Activated naive CD4-positive, alpha-beta T cell treated with anti-CD3 and anti-CD28 coated beads, Interleukin-2, amount 10 ng/mL, durations not matched to agents 7 days and 5 days (primary cell): ENCODE results near the gene C13orf46.

ENCODE experiments used
- CTCF ChIA-PET: fragments of 350-600 bp; sonication (Branson Sonifier 250); formaldehyde crosslinking; loops from one replicate; lab custom pipeline; 2021; ENCODE audit warnings: antibody characterized with exemption; lab: Charles Lee
- DNase-seq: peaks from one replicate; pipeline ENCODE4 v3.0.0-alpha.2; 2020
- H3K27ac Mint-ChIP-seq: one replicate; pipeline ENCODE4 v1.8.0; 2021; ENCODE audit warnings: mild to moderate bottlenecking, moderate library complexity, mixed read lengths
- H3K27me3 Mint-ChIP-seq: one replicate; pipeline ENCODE4 v1.8.0; 2021; ENCODE audit warnings: mild to moderate bottlenecking, mixed read lengths
- H3K36me3 Mint-ChIP-seq: one replicate; pipeline ENCODE4 v1.8.0; 2021; ENCODE audit warnings: mixed read lengths
- H3K4me1 Mint-ChIP-seq: one replicate; pipeline ENCODE4 v1.8.0; 2021; ENCODE audit warnings: mixed read lengths
- H3K4me3 Mint-ChIP-seq: one replicate; pipeline ENCODE4 v1.8.0; 2021; ENCODE audit warnings: mild to moderate bottlenecking, moderate library complexity, mixed read lengths
- H3K9me3 Mint-ChIP-seq: one replicate; pipeline ENCODE4 v1.8.0; 2021; ENCODE audit warnings: mixed read lengths

The C13orf46 gene

GRCh38 chr13:113965383-113965874 lies 8.4 kb downstream of the C13orf46 start:
- no peak for DNase-seq
- no peak overlapping the region for H3K27ac Mint-ChIP-seq
- peaks cover 25% of the 10 kb centered on the region for H3K36me3 Mint-ChIP-seq
- no peak overlapping the region for H3K4me3 Mint-ChIP-seq
- CTCF ChIA-PET: no interaction called here
- peaks cover 7% of the 10 kb centered on the region for H3K9me3 Mint-ChIP-seq
- no peaks in the 10 kb centered on the region for H3K27me3 Mint-ChIP-seq
- no peaks in the 10 kb centered on the region for H3K4me1 Mint-ChIP-seq

- DNase-seq: no peak
- CTCF ChIA-PET: no interaction called here
- no peak overlapping the region for H3K27ac Mint-ChIP-seq
Measured at GRCh38 chr13:113964251-113964995, 9.5 kb downstream of the C13orf46 start.

GRCh38 chr13:113963376-113963775 lies 10.5 kb downstream of the C13orf46 start:
- no peak for DNase-seq

More at GRCh38 chr13:113964251-113964995, 9.5 kb downstream of the C13orf46 start:
- H3K4me3 Mint-ChIP-seq: no peak overlapping the region
- peaks cover 14% of the 10 kb centered on the region for H3K9me3 Mint-ChIP-seq
- no peaks in the 10 kb centered on the region for H3K27me3 Mint-ChIP-seq
- H3K36me3 Mint-ChIP-seq: peaks cover 26% of the 10 kb centered on the region
- no peaks in the 10 kb centered on the region for H3K4me1 Mint-ChIP-seq

DNA sequence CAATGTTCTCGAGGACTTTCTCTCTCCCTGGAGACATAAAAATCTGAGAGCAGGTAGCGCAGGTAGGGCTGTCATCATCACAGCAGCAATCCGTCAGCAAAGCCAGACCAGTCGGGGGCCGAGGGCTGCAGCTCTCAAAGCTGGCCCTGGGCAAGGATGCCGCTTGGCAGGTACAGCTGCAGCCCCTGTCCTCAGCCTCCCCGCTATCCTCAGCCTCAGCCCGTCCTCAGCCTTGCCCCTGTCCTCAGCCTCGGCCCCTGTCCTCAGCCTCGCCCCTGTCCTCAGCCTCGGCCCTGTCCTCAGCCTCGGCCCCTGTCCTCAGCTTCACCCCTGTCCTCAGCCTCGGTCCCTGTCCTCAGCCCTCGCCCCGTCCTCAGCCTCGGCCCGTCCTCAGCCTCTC lies 10.9 kb downstream of the C13orf46 start:
- no peaks in the 10 kb centered on the region for H3K27me3 Mint-ChIP-seq
- no peak overlapping the region for H3K27ac Mint-ChIP-seq
- H3K4me3 Mint-ChIP-seq: no peak overlapping the region
- peaks cover 27% of the 10 kb centered on the region for H3K36me3 Mint-ChIP-seq
- CTCF ChIA-PET: no interaction called here
- no peaks in the 10 kb centered on the region for H3K4me1 Mint-ChIP-seq
- DNase-seq: no peak
- peaks cover 27% of the 10 kb centered on the region for H3K9me3 Mint-ChIP-seq

More at GRCh38 chr13:113963376-113963775, 10.5 kb downstream of the C13orf46 start:
- Mint-ChIP-seq H3K4me3 (no peak overlapping the region), H3K4me1 (no peaks in the 10 kb centered on the region), H3K9me3 (peaks cover 23% of the 10 kb centered on the region), H3K27me3 (no peaks in the 10 kb centered on the region), H3K27ac (no peak overlapping the region), H3K36me3 (peaks cover 25% of the 10 kb centered on the region)
- CTCF ChIA-PET: no interaction called here

DNA sequence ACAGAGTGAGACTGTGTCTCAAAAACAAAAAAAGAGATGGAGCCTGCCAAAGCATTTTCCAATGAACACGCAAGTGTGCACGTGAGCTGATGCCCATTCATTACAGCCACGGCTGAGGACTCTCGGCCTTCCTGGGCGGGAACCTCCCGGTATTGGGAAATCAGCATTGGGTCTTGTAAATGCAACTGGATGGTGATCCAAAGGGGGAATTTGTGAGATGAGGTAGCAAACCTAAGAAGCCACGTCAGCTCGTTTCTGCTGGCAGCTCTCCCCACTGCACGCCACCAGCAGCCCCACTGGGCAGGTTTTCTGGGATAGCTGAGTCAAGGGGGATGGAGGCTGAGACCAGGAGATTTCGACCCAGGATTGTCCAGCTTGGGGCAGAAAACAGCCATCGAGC lies 11.5 kb downstream of the C13orf46 start:
- peaks cover 33% of the 10 kb centered on the region for H3K36me3 Mint-ChIP-seq
- H3K27ac Mint-ChIP-seq: peak overlapping the region; percentile 8
- CTCF ChIA-PET: no interaction called here

GRCh38 chr13:113960276-113960948 lies 13.5 kb downstream of the C13orf46 start:
- H3K4me3 Mint-ChIP-seq: no peak overlapping the region
- H3K27me3 Mint-ChIP-seq: no peaks in the 10 kb centered on the region
- no peak overlapping the region for H3K27ac Mint-ChIP-seq
- no peak for DNase-seq
- H3K4me1 Mint-ChIP-seq: no peaks in the 10 kb centered on the region
- H3K9me3 Mint-ChIP-seq: peaks cover 39% of the 10 kb centered on the region
- peaks cover 50% of the 10 kb centered on the region for H3K36me3 Mint-ChIP-seq
- CTCF ChIA-PET: no interaction called here

More for the DNA sequence above, 11.5 kb downstream of the C13orf46 start:
- no peak for DNase-seq
- no peaks in the 10 kb centered on the region for H3K4me1 Mint-ChIP-seq
- peaks cover 33% of the 10 kb centered on the region for H3K9me3 Mint-ChIP-seq
- no peaks in the 10 kb centered on the region for H3K27me3 Mint-ChIP-seq
- no peak overlapping the region for H3K4me3 Mint-ChIP-seq

- Mint-ChIP-seq H3K36me3 (peaks cover 61% of the 10 kb centered on the region), H3K27me3 (no peaks in the 10 kb centered on the region), H3K4me1 (no peaks in the 10 kb centered on the region), H3K27ac (no peak overlapping the region), H3K9me3 (peaks cover 39% of the 10 kb centered on the region), H3K4me3 (no peak overlapping the region)
- no peak for DNase-seq
- CTCF ChIA-PET: no interaction called here
Measured at GRCh38 chr13:113959198-113959597, 14.7 kb downstream of the C13orf46 start.

DNA sequence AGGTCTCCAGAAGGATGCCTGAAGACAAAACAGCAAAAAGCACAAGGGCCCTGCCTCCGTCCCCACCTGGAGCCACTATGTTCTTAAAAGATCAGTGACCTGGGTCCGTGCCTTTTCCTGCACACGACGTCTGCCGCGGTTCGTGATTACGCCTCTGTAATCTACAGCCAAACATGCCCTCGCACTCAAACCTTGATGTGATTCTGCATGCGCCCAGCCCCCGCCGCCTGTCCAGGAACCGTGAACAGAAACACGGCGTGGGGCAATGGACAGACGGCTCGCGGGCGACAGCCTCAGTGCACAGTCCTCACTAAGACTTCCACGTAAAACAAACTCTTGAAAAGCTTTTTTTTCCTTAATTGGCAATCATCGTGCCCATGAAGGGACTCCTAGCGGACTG lies 15.5 kb downstream of the C13orf46 start:
- Mint-ChIP-seq H3K9me3 (peaks cover 39% of the 10 kb centered on the region), H3K36me3 (peaks cover 64% of the 10 kb centered on the region), H3K4me1 (no peaks in the 10 kb centered on the region), H3K27ac (no peak overlapping the region), H3K27me3 (no peaks in the 10 kb centered on the region), H3K4me3 (no peak overlapping the region)
- no peak for DNase-seq
- CTCF ChIA-PET: no interaction called here

DNA sequence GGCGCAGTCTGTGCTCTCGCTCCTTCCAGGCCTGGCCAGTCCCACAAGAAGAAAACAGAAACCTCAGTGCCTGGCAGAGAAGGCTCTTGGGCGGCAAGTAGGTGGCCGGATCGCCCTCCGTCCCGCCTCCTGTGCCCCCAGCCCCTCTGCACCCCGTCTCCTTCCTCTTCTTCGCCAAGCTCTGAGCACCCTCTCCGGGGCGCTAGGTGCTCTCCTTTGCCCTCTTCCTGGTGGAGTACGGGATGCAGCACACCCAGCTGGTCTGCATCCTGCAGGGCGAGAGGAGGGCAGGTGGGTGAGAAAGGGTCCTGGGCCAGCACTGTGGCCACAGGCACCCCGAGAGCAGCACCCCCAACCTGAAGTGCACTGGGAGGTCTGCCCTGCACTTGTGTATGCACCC lies 17.3 kb downstream of the C13orf46 start:
- peaks cover 58% of the 10 kb centered on the region for H3K36me3 Mint-ChIP-seq
- H3K4me1 Mint-ChIP-seq: peaks cover 3% of the 10 kb centered on the region
- H3K9me3 Mint-ChIP-seq: peaks cover 36% of the 10 kb centered on the region
- no peaks in the 10 kb centered on the region for H3K27me3 Mint-ChIP-seq
- CTCF ChIA-PET: no interaction called here
- H3K27ac Mint-ChIP-seq: no peak overlapping the region
- H3K4me3 Mint-ChIP-seq: no peak overlapping the region
- DNase-seq: no peak

DNA sequence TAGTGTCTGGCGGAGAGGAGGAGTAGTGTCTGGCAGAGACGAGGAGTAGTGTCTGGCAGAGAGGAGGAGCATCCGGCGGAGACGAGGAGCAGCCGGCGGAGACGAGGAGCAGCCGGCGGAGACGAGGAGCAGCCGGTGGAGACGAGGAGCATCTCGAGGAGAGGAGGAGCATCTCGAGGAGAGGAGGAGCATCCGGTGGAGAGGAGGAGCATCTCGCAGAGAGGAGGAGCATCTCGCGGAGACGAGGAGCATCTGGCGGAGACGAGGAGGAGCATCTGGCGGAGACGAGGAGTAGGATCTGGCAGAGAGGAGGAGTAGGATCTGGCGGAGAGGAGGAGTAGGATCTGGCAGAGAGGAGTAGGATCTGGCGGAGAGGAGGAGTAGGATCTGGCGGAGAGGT lies 18.2 kb downstream of the C13orf46 start:
- peaks cover 34% of the 10 kb centered on the region for H3K9me3 Mint-ChIP-seq
- DNase-seq: no peak
- peaks cover 5% of the 10 kb centered on the region for H3K4me1 Mint-ChIP-seq
- H3K36me3 Mint-ChIP-seq: peaks cover 56% of the 10 kb centered on the region
- no peak overlapping the region for H3K27ac Mint-ChIP-seq
- H3K4me3 Mint-ChIP-seq: no peak overlapping the region
- CTCF ChIA-PET: no interaction called here
- H3K27me3 Mint-ChIP-seq: no peaks in the 10 kb centered on the region

GRCh38 chr13:113955235-113955634 lies 18.6 kb downstream of the C13orf46 start:
- Mint-ChIP-seq H3K27me3 (no peaks in the 10 kb centered on the region), H3K9me3 (peaks cover 30% of the 10 kb centered on the region), H3K27ac (no peak overlapping the region), H3K4me1 (peaks cover 5% of the 10 kb centered on the region), H3K36me3 (peaks cover 53% of the 10 kb centered on the region), H3K4me3 (no peak overlapping the region)
- CTCF ChIA-PET: no interaction called here
- DNase-seq: no peak

- Mint-ChIP-seq H3K4me3 (no peak overlapping the region), H3K27ac (peak overlapping the region; percentile 24), H3K9me3 (peaks cover 23% of the 10 kb centered on the region), H3K27me3 (no peaks in the 10 kb centered on the region), H3K36me3 (peaks cover 46% of the 10 kb centered on the region), H3K4me1 (peaks cover 5% of the 10 kb centered on the region)
- DNase-seq: no peak
- CTCF ChIA-PET: no interaction called here
Measured at GRCh38 chr13:113954046-113954835, 19.6 kb downstream of the C13orf46 start.

GRCh38 chr13:113953561-113953960 lies 20.3 kb downstream of the C13orf46 start:
- Mint-ChIP-seq H3K27me3 (no peaks in the 10 kb centered on the region), H3K4me3 (no peak overlapping the region), H3K27ac (no peak overlapping the region), H3K4me1 (peaks cover 5% of the 10 kb centered on the region), H3K36me3 (peaks cover 44% of the 10 kb centered on the region), H3K9me3 (peaks cover 18% of the 10 kb centered on the region)
- DNase-seq: no peak
- CTCF ChIA-PET: interaction anchor here (0.7 to 1.0 kb wide), 2 partner anchors 157 to 272 kb away, joined by 3 to 4 read pairs; no protein-coding TSS in a partner anchor

DNA sequence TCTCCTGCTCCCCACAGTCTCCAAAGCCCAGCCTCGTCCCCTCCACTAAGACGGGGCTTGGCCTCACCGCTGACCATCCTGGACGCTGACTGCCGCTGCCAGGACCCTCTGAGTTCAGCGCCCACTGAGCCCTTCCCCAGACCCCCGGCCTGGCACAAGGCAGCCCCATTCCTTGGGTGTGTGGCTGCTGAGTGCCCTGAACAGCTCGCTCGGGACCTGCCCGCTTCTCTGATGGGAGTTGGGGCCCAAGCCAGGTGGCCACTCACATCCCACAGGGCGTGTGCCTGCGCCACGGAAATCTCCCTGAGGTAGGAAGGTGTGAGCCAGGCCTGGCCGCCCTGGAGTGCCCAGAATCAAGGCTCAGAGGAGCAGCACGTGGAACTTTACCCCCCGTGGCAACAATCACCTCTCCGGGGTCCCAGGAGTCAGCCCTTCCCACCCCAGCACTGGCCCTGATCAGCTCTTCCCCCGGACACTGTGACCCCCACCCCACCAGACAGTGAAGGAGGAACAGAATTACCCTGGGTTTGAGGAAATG lies 20.8 kb downstream of the C13orf46 start:
- Mint-ChIP-seq H3K27me3 (no peaks in the 10 kb centered on the region), H3K27ac (no peak overlapping the region), H3K4me3 (no peak overlapping the region), H3K9me3 (peaks cover 13% of the 10 kb centered on the region), H3K4me1 (peaks cover 6% of the 10 kb centered on the region), H3K36me3 (peaks cover 39% of the 10 kb centered on the region)
- CTCF ChIA-PET: interaction anchor here (0.7 to 1.0 kb wide), 2 partner anchors 157 to 273 kb away, joined by 3 to 4 read pairs; no protein-coding TSS in a partner anchor
- no peak for DNase-seq
